Skeletal muscle tissue (tissue), 4 donors: ENCODE measurements around the gene TRMT112. TPM values are rescaled to one million over a fixed set of nuclear protein-coding genes. Genes with fewer than 3 reads are reported as not detected.
"Not testable (repeated sequence)": the region's sequence is repeated elsewhere in the genome, so short reads cannot be mapped to it uniquely, and the experiment has no call there.

Experiments used
- H3K27ac ChIP-seq: one replicate; pipeline ENCODE4 v1.7.0; 2013; ENCODE audit warnings: mild to moderate bottlenecking, low read depth, low read length, inconsistent platforms
- H3K27me3 ChIP-seq, 3 donors: one replicate each; pipeline ENCODE4 v1.7.0; 2013; ENCODE audit warnings: low read length in 3 of 3; ENCODE audit not compliant: control insufficient read depth in 3 of 3, insufficient read depth in 3 of 3
- H3K36me3 ChIP-seq, 3 donors: one replicate each; pipeline ENCODE4 v1.7.0; 2013; ENCODE audit warnings: low read length in 3 of 3; ENCODE audit not compliant: control insufficient read depth in 3 of 3, insufficient read depth in 3 of 3
- H3K4me1 ChIP-seq, 3 donors: one replicate each; pipeline ENCODE4 v1.7.0; 2013; ENCODE audit warnings: low read length in 3 of 3, mild to moderate bottlenecking in 3 of 3; ENCODE audit not compliant: control insufficient read depth in 3 of 3, insufficient read depth in 3 of 3
- H3K4me3 ChIP-seq, 3 donors: one replicate each; pipeline ENCODE4 v1.7.0; 2013; ENCODE audit warnings: low read length in 3 of 3
- H3K9ac ChIP-seq, 3 donors: one replicate each; pipeline ENCODE4 v1.7.0; 2013; ENCODE audit warnings: low read length in 3 of 3, mild to moderate bottlenecking in 3 of 3, moderate library complexity in 2 of 3, low read depth in 1 of 3
- H3K9me3 ChIP-seq, 3 donors: one replicate each; pipeline ENCODE4 v1.7.0; 2013; ENCODE audit warnings: low read length in 3 of 3; ENCODE audit not compliant: control insufficient read depth in 3 of 3
- total RNA-seq: library from RNA; depleted of rRNA; stranded (reverse); fragments of >200 nt; gene quantifications from one replicate; pipeline ENCODE4 v1.2.3, GENCODE V29; 2014
- donor health status: Osteomylitis.

The TRMT112 gene
- total RNA-seq, 1 donor from 2014 or later = 247 TPM

DNA sequence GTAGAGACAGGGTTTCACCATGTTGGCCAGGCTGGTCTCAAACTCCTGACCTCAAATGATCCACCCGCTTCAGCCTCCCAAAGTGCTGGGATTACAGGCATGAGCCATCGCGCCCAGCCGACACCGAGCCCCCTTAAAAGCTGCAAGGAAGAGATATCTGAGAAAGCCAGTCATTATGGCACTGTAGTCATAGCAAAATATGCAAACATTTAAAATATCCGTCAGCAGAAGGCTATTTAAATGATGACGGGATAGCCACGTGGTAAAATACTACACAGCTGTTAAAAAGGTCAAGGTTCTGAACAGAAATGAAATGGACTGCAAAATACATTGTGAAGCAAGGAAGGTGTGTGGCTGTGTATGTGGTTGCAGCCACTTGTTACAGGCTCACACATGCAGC lies 16.2 kb upstream of the TRMT112 start:
- H3K4me1 ChIP-seq = peaks cover 15 to 20% (median 15%) of the 10 kb centered on the region in 3 donors
- no peaks in the 10 kb centered on the region for H3K27me3 ChIP-seq
- no peak overlapping the region for H3K27ac ChIP-seq

DNA sequence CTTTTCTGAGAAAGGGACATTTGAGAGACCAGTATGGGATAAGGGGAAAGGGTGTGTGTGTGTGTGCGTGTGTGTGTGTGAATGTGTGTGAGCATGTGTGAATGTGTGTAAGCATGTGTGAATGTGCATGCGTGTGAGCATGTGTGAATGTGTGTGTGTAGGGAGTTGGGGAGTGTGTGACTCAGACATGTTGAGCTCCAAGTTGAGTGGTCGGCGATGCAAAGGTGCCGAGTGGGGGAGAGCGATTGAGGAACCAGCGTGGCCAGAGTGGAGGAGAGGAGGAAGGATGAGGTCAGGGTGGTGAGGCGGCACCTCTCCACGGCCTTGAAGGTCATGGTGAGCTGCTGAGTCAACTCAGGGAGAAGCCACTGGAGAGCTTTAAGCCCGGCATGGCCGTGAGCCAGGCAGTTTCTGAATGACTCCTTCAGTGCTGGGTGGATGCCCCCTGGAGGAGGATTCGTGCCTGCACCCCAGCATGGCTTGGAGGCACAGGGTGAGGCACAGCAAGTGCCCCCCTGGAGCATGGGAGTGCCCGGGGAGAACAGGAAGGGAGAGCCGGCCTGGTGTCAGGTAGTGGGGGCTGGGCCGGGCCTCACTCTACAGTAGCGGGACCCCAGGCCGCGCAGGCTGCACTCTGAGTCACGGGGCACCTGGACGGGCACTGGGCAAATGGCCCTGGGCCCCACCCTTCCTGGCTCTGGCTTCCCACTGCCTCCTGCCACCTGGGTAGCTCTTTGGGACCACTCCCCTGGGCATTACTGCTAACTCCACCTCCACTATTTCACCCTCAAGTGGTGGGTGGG lies 14.4 kb upstream of the TRMT112 start:
- Histone ChIP-seq H3K36me3 (no peaks in the 10 kb centered on the region), H3K27ac (no peak overlapping the region), H3K4me3 (peak overlapping the region in 1 of 3 donors; percentile 45), H3K27me3 (no peaks in the 10 kb centered on the region), H3K9ac (peak overlapping the region in 1 of 3 donors; percentile 40), H3K4me1 (peaks cover 15 to 20% (median 15%) of the 10 kb centered on the region in 3 donors), H3K9me3 (no peaks in the 10 kb centered on the region)

More for the DNA sequence above, 16.2 kb upstream of the TRMT112 start:
- Histone ChIP-seq H3K36me3 (no peaks in the 10 kb centered on the region), H3K9me3 (no peaks in the 10 kb centered on the region), H3K9ac (no peak overlapping the region), H3K4me3 (no peak overlapping the region)

DNA sequence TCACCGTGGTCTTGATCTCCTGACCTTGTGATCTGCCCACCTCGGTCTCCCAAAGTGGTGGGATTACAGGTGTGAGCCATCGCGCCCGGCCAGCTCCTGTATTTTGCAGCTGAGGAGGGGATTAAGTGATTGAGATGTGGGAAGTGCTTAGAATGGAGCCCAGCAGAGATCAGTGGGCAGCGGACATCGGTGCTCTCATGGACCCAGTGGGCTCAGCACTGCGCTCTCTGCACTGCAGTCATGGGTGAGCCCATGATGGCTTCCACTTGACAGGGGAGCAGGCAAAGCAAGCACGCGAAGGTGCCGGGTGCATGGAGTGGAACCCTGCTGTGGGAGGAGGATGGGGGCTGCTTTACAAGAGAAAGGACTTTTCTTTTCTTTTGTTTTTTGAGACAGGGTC lies 13.5 kb upstream of the TRMT112 start:
- H3K36me3 ChIP-seq = no peaks in the 10 kb centered on the region
- H3K9ac ChIP-seq = no peak overlapping the region
- no peaks in the 10 kb centered on the region for H3K9me3 ChIP-seq
- no peak overlapping the region for H3K4me3 ChIP-seq
- H3K27me3 ChIP-seq = no peaks in the 10 kb centered on the region
- no peak overlapping the region for H3K27ac ChIP-seq
- H3K4me1 ChIP-seq = peaks cover 15 to 20% (median 15%) of the 10 kb centered on the region in 3 donors

DNA sequence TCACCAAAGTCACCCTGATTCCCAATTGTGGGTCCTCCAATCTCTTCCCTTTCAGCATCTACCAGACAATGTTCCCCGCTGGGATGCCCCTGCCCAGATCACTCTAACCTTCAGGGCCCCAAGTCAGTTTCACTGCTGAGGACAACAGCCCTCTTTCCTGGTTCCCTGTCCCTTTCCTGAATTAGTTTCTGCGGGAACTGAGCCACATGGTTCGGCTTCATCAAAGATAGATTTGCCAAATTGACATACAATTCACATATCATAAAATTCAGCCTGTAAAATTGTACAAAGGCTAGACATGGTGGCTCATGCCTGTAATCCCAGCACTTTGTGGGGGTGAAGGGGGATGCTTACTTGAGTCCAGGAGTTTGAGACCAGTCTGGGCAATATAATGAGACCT lies 10.6 kb upstream of the TRMT112 start:
- Histone ChIP-seq H3K4me3 (no peak overlapping the region), H3K9ac (no peak overlapping the region), H3K27me3 (no peaks in the 10 kb centered on the region), H3K4me1 (peaks cover 15 to 20% (median 15%) of the 10 kb centered on the region in 3 donors), H3K9me3 (no peaks in the 10 kb centered on the region), H3K27ac (no peak overlapping the region), H3K36me3 (peaks cover 0 to under 1% (median under 1%) of the 10 kb centered on the region in 3 donors)

DNA sequence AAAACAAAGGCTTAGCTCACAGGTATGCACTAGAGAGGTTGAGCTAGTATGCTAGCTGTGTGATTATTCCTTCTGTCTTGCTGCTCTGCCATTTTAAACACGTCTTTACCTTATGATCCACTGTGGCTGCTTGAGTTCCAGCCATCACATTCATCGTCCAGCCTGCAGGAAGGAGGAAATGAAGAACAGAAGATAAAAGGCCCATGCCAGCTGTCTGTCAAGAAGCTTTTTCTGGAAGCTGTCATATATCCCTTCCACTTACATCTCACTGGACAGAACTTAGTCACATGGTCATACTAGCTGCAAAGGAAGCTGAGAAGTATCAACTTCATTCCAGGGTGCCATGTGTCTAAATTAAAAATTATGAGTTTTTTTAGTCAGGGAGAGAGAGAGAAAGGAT lies 10.0 kb upstream of the TRMT112 start:
- Histone ChIP-seq H3K4me1 (peaks cover 15 to 20% (median 15%) of the 10 kb centered on the region in 3 donors), H3K36me3 (peaks cover 4 to 7% (median 4%) of the 10 kb centered on the region in 3 donors), H3K27me3 (no peaks in the 10 kb centered on the region), H3K9me3 (no peaks in the 10 kb centered on the region), H3K27ac (no peak overlapping the region), H3K4me3 (no peak overlapping the region), H3K9ac (no peak overlapping the region)

DNA sequence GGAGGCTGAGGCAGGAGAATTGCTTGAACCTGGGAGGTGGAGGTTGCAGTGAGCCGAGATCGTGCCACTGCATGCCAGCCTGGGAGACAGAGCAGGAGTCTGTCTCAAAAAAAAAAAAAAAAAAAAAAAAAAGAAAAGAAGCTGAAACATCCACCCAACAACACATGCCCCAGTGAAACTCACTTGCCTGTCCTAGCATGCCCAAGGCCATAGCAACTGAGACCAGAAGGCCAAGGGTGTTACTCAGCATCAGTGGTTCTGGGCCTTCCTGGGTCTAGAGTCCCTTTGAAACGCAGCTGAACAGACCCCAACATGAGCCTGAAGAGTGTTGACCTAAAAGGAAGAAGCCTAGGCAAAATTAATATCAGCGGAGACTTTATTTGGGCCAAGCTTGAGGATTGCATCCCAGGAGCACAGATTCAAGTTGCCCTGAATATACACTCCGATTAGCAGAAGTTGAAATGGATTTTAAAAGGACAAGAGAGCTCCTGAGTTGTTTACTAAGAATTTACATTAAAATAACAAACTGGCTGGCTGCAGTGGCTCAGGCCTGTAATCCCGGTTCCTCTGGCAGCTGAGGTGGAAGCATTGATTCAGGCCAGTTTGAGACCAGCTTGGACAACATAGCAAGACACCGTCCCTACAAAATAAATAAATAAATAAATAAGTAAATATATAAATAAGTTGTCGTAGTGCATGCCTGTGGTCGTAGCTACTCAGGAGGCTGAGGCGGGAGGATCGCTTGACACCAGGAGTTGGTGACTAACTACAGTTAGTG lies 7.5 kb upstream of the TRMT112 start:
- Histone ChIP-seq H3K27me3 (no peaks in the 10 kb centered on the region), H3K4me3 (no peak overlapping the region), H3K4me1 (peaks cover 9 to 14% (median 10%) of the 10 kb centered on the region in 3 donors), H3K27ac (no peak overlapping the region), H3K36me3 (peaks cover 15 to 17% (median 16%) of the 10 kb centered on the region in 3 donors), H3K9ac (no peak overlapping the region), H3K9me3 (no peaks in the 10 kb centered on the region)

DNA sequence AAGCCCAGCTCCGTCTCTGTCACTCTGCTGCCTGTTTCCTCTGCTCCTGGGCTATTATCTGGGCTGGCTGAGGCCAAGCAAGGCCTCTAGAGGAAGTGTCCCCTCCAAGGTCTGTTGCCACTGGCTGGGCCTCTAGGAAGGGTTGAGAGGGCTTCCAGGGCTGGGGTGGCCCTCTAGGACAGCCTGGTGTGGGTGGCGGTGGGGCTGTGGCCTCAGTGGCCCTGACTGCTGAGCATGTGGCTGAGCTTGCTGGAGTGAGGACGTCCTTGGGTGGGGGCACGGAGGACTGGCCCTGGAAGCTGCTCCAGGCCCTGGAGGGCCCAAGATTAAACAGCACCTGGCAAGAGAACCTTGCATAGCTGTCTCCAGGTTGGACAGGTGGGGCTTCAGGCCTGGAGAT lies 6.6 kb upstream of the TRMT112 start:
- not testable (repeated sequence) for H3K27me3 ChIP-seq, H3K9me3 ChIP-seq, H3K9ac ChIP-seq, H3K4me3 ChIP-seq, H3K27ac ChIP-seq
- Histone ChIP-seq H3K4me1 (peaks cover 7 to 12% (median 7%) of the 10 kb centered on the region in 3 donors), H3K36me3 (peaks cover 15 to 17% (median 16%) of the 10 kb centered on the region in 3 donors)

DNA sequence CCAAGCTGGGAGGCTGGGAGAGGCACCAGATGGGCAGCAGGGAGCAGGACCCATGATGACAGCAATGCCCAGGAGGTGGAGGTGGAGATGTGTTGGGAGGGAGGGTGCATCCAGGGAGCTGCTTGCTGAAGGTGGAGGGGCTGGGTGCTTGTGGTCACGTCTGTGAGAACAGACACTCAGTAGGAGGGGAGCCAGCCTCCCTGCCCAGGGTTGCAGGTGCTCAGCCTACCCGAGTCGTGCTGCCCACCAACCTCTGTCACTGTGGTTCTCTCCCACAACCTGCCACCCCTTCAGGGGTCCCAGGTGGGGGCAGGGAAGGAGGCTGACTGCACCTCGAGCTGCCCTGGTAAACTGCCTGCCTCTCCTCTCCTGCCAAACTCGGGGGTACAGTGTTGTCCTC lies 6.0 kb upstream of the TRMT112 start:
- Histone ChIP-seq H3K36me3 (peaks cover 15 to 17% (median 16%) of the 10 kb centered on the region in 3 donors), H3K27ac (no peak overlapping the region), H3K4me1 (peaks cover 8 to 12% (median 8%) of the 10 kb centered on the region in 3 donors), H3K9ac (no peak overlapping the region), H3K27me3 (no peaks in the 10 kb centered on the region), H3K4me3 (no peak overlapping the region), H3K9me3 (no peaks in the 10 kb centered on the region)

DNA sequence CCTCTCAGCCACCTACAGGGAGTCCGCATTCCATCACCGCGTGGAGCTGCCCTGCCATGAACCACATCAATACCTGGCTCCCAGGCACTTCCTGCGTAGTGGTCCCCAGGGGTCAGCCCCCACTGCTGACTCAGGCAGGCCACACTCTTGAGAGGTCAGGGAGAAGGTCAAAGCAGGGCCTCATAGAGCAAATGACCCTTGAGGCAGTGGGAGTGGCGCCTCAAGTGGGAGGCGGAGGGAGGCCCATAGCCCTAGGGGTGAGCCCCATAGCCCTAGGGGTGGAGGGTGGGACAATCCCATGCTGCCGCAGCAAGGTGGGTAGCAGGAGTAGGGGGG lies 5.5 kb upstream of the TRMT112 start:
- no peak overlapping the region for H3K4me3 ChIP-seq
- peaks cover 15 to 17% (median 16%) of the 10 kb centered on the region in 3 donors for H3K36me3 ChIP-seq
- H3K27ac ChIP-seq = no peak overlapping the region
- no peak overlapping the region for H3K9ac ChIP-seq
- H3K27me3 ChIP-seq = no peaks in the 10 kb centered on the region
- no peaks in the 10 kb centered on the region for H3K9me3 ChIP-seq
- H3K4me1 ChIP-seq = peaks cover 8 to 12% (median 8%) of the 10 kb centered on the region in 3 donors

DNA sequence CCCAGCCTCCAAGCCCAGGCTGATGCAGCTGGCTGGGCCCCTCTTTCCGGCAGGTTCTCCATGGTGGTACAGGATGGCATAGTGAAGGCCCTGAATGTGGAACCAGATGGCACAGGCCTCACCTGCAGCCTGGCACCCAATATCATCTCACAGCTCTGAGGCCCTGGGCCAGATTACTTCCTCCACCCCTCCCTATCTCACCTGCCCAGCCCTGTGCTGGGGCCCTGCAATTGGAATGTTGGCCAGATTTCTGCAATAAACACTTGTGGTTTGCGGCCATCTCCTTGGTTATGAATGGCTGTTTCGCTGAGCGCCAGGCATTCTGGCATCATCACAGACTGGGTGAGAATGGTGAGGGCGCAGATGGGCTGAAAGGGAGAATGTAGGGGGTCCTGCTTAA lies 4.2 kb upstream of the TRMT112 start:
- Histone ChIP-seq H3K9me3 (no peaks in the 10 kb centered on the region), H3K27me3 (no peaks in the 10 kb centered on the region), H3K27ac (no peak overlapping the region), H3K9ac (no peak overlapping the region), H3K4me1 (peaks cover 13 to 23% (median 15%) of the 10 kb centered on the region in 3 donors), H3K36me3 (peaks cover 15 to 17% (median 16%) of the 10 kb centered on the region in 3 donors), H3K4me3 (no peak overlapping the region)
